Uterus (tissue), 4 donors: ENCODE results near the gene EPS8L2. TPM values are rescaled to one million over a fixed set of nuclear protein-coding genes. Genes with fewer than 3 reads are reported as not detected.

Experiments
- DNase-seq, 2 donors: peaks; one replicate each; pipeline ENCODE4 v3.0.0-alpha.2; 2019 to 2020
- H3K27ac ChIP-seq, 2 donors: fragments of 200-600 bp; sonication (generic); 1 replicate in 1 of 2; 2 replicates in 1 of 2; pipeline ENCODE4 v1.5.1; 2016 to 2018
- H3K27me3 ChIP-seq, 2 donors: fragments of 200-600 bp; sonication (generic); one replicate each; pipeline ENCODE4 v1.5.1; 2018 to 2019; ENCODE audit warnings: control low read depth in 1 of 2
- H3K36me3 ChIP-seq, 2 donors: fragments of 200-600 bp; sonication (generic); one replicate each; pipeline ENCODE4 v1.5.1; 2019; ENCODE audit warnings: control low read depth in 1 of 2
- H3K4me1 ChIP-seq, 2 donors: fragments of 200-600 bp; sonication (generic); one replicate each; pipeline ENCODE4 v1.5.1; 2018 to 2019; ENCODE audit warnings: control low read depth in 1 of 2
- H3K4me3 ChIP-seq, 2 donors: fragments of 200-600 bp; sonication (generic); 1 replicate in 1 of 2; 2 replicates in 1 of 2; pipeline ENCODE4 v1.5.1; 2018 to 2019; ENCODE audit warnings: mild to moderate bottlenecking in 1 of 2
- H3K9me3 ChIP-seq, 2 donors: fragments of 200-600 bp; sonication (generic); one replicate each; pipeline ENCODE4 v1.5.1; 2019; ENCODE audit warnings: control low read depth in 1 of 2
- POLR2A ChIP-seq, 2 donors: fragments of 450-650 bp; IDR thresholded peaks; one replicate each; pipeline ENCODE4 v1.6.1; 2016; ENCODE audit warnings: antibody characterized with exemption in 2 of 2, mild to moderate bottlenecking in 1 of 2, moderate library complexity in 1 of 2
- intact Hi-C: fragments of 100-400 bp; cut with DNase I; formaldehyde crosslinking; loops from one replicate; pipeline ENCODE4 v1.15.1; 2023; ENCODE audit warnings: low total_unique reads
- total RNA-seq, 4 donors: library from RNA; depleted of rRNA in 3 of 4; stranded (reverse); fragments of >200 nt in 3 of 4; gene quantifications; one replicate each; pipeline versions ENCODE4 v1.1.0 to v1.2.4, GENCODE V29; 2014 to 2023
- TF ChIP-seq, protein P1 (sequence below), 4 experiments: fragments of 200-600 bp in 2 of 4; fragments of 450-650 bp in 2 of 4; sonication (generic) in 2 of 4; IDR thresholded peaks; one replicate each; pipeline ENCODE4 v1.5.1; 2016 to 2019; ENCODE audit warnings: antibody characterized with exemption in 4 of 4, mild to moderate bottlenecking in 2 of 4, moderate library complexity in 1 of 4
- donor health status: DM: yes; HTN: yes; CAD: no.

EPS8L2 gene
- total RNA-seq, 4 donors from 2014 or later = 12.2 to 52.8 (median 32.3) TPM

DNA sequence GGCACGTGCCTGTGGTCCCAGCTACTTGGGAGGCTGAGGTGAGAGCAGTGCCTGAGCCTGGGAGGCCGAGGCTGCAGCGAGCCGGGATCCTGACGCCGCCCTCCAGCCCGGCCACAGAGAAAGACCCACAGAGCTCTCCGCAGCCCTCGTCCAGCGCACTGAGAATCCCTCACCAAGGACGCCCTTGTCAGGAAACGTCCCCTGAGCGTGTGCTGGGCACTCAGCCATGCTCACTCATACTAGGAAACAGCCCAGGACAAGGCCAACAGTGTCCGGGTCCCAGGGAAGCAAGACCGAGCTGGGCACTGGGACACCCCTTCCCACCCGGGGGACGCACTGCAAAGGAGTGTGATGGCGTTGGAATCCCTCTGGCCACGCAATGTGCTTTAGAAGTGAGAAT, 25.6 kb upstream of the EPS8L2 start:
- no peak for TF ChIP-seq POLR2A (IDR thresholded peaks at IDR 0.05)
- TF ChIP-seq, protein P1, sequence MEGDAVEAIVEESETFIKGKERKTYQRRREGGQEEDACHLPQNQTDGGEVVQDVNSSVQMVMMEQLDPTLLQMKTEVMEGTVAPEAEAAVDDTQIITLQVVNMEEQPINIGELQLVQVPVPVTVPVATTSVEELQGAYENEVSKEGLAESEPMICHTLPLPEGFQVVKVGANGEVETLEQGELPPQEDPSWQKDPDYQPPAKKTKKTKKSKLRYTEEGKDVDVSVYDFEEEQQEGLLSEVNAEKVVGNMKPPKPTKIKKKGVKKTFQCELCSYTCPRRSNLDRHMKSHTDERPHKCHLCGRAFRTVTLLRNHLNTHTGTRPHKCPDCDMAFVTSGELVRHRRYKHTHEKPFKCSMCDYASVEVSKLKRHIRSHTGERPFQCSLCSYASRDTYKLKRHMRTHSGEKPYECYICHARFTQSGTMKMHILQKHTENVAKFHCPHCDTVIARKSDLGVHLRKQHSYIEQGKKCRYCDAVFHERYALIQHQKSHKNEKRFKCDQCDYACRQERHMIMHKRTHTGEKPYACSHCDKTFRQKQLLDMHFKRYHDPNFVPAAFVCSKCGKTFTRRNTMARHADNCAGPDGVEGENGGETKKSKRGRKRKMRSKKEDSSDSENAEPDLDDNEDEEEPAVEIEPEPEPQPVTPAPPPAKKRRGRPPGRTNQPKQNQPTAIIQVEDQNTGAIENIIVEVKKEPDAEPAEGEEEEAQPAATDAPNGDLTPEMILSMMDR (IDR thresholded peaks at IDR 0.05) = no peak
- Histone ChIP-seq H3K4me3 (no peak overlapping the region), H3K36me3 (no peaks in the 10 kb centered on the region), H3K9me3 (no peaks in the 10 kb centered on the region), H3K4me1 (no peaks in the 10 kb centered on the region), H3K27me3 (no peaks in the 10 kb centered on the region), H3K27ac (no peak overlapping the region)
- no peak for DNase-seq
- intact Hi-C loops = no loop called here

DNA sequence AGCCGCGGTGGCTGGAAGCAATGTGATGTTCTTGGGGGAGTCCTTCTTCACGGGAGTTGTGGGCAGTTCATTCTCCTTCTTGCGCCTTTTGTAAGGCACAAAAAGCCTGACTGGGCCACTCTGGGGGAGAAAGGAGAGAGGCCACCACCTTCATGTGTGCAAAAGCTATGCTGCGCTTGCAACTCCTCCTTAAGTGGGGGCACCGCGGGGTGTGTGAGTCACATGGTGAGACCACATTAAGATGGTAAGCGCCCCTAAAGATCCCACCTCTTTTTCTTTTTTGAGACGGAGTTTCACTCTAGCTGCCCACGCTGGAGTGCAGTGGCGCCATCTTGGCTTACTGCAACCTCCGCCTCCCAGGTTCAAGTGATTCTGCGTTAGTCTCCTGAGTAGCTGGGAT, 25.1 kb upstream of the EPS8L2 start:
- no peaks in the 10 kb centered on the region for H3K4me1 ChIP-seq
- H3K27ac ChIP-seq = no peak overlapping the region
- intact Hi-C loops = no loop called here
- no peak for DNase-seq
- H3K4me3 ChIP-seq = no peak overlapping the region
- H3K27me3 ChIP-seq = no peaks in the 10 kb centered on the region
- H3K9me3 ChIP-seq = no peaks in the 10 kb centered on the region
- no peaks in the 10 kb centered on the region for H3K36me3 ChIP-seq
- TF ChIP-seq, protein P1 (IDR thresholded peaks at IDR 0.05) = no peak
- TF ChIP-seq POLR2A (IDR thresholded peaks at IDR 0.05) = no peak

DNA sequence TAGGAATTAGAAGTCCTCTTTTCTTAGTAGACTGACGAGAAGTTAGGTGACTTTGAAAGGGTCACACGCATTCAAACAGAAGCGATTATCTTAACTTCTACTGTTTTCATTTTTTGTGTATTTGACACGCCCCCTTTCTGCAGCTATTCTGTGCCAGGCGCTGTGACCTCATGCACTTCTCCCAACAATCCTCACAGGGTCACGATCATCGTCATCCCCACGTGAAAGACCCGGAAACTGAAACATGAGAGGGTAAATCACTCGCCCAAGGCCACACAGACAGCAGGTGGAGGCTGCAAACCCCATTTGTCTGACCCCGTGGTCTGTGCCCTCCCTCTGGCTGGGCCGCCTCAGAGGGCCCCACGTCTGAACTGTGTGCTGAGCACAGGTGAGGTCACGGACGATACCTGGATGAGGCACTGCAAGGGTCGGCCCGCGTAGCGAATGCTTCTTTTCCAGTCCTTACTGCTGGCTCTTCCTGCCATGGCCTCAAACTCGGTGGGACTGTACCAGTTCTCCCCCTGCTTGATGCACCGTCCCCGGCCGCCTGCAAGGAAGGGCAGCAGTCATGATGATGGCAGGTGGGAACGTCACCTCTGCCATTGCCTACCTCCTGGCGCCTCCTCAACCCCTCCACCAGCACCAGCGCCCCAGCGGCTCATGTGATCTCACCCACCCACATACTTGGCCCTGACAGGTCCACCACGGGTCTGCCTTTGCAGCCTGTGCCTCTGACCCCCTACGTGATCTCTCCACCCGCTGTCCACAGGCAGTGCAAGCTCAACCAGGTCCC, 19.4 kb upstream of the EPS8L2 start:
- Histone ChIP-seq H3K27ac (no peak overlapping the region), H3K27me3 (no peaks in the 10 kb centered on the region), H3K4me1 (no peaks in the 10 kb centered on the region), H3K36me3 (no peaks in the 10 kb centered on the region), H3K9me3 (no peaks in the 10 kb centered on the region), H3K4me3 (no peak overlapping the region)
- intact Hi-C loops = no loop called here
- no peak for DNase-seq
- TF ChIP-seq, protein P1 (IDR thresholded peaks at IDR 0.05) = no peak
- TF ChIP-seq POLR2A (IDR thresholded peaks at IDR 0.05) = no peak

GRCh38 chr11:687751-688150, 18.3 kb upstream of the EPS8L2 start:
- intact Hi-C loops = no loop called here
- H3K9me3 ChIP-seq = no peaks in the 10 kb centered on the region
- no peak for DNase-seq
- no peak overlapping the region for H3K4me3 ChIP-seq
- no peaks in the 10 kb centered on the region for H3K36me3 ChIP-seq
- no peak overlapping the region for H3K27ac ChIP-seq
- TF ChIP-seq, protein P1 (IDR thresholded peaks at IDR 0.05) = no peak
- TF ChIP-seq POLR2A (IDR thresholded peaks at IDR 0.05) = no peak
- no peaks in the 10 kb centered on the region for H3K27me3 ChIP-seq
- H3K4me1 ChIP-seq = no peaks in the 10 kb centered on the region

DNA sequence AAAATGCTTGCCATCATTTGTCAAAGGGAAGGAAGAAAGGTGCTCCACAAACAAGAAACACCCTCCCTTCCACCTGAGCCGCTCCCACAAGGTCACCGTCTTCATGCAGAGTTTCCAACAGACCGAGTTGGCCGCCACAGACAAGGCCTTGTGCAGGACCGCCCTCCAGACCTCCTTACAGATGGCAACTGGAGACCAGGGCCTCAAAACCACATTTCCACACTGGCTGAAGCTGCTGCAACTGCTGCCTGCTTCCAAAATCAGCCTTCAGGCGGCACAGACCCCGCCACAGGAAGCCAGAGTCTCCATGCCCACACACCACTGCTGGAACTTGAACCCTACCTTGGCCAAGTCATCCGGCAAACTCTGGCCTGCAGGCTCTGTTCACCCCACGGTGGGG, 17.4 kb upstream of the EPS8L2 start:
- no peak for TF ChIP-seq POLR2A (IDR thresholded peaks at IDR 0.05)
- TF ChIP-seq, protein P1 (IDR thresholded peaks at IDR 0.05) = no peak
- H3K27ac ChIP-seq = no peak overlapping the region
- no peaks in the 10 kb centered on the region for H3K9me3 ChIP-seq
- DNase-seq = no peak
- intact Hi-C loops = no loop called here
- H3K36me3 ChIP-seq = no peaks in the 10 kb centered on the region
- H3K4me1 ChIP-seq = no peaks in the 10 kb centered on the region
- H3K4me3 ChIP-seq = no peak overlapping the region
- no peaks in the 10 kb centered on the region for H3K27me3 ChIP-seq
